GM12872 (cell line): Measurements from ENCODE around the gene UVRAG.

Experiments
- TF ChIP-seq, protein P1 (sequence below): IDR thresholded peaks from 3 replicates; pipeline ENCODE4 v1.5.1; 2011; ENCODE audit warnings: low read depth, mild to moderate bottlenecking, low read length, moderate library complexity; ENCODE audit not compliant: insufficient read depth

The UVRAG gene

DNA sequence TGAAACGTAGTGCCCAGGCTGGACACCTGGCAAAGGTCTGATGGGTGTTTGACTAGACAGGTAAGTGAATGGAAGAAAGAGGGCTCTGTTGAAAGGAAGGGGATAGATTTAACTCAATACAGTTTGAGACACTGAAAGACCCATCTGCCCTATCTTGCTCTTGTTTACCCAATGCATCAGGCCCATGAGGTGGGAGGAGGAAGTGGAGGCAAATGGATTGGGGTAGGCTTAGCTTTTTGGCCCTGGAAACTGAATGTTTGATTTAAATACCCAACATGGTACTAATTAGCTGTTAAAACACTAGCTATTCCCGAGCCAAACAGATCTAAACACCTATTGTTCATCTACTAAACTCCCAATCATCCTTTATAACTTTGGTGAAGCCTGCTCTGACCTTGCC, 3.5 kb upstream of the UVRAG start:
- TF ChIP-seq, protein P1, sequence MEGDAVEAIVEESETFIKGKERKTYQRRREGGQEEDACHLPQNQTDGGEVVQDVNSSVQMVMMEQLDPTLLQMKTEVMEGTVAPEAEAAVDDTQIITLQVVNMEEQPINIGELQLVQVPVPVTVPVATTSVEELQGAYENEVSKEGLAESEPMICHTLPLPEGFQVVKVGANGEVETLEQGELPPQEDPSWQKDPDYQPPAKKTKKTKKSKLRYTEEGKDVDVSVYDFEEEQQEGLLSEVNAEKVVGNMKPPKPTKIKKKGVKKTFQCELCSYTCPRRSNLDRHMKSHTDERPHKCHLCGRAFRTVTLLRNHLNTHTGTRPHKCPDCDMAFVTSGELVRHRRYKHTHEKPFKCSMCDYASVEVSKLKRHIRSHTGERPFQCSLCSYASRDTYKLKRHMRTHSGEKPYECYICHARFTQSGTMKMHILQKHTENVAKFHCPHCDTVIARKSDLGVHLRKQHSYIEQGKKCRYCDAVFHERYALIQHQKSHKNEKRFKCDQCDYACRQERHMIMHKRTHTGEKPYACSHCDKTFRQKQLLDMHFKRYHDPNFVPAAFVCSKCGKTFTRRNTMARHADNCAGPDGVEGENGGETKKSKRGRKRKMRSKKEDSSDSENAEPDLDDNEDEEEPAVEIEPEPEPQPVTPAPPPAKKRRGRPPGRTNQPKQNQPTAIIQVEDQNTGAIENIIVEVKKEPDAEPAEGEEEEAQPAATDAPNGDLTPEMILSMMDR, result no peak

DNA sequence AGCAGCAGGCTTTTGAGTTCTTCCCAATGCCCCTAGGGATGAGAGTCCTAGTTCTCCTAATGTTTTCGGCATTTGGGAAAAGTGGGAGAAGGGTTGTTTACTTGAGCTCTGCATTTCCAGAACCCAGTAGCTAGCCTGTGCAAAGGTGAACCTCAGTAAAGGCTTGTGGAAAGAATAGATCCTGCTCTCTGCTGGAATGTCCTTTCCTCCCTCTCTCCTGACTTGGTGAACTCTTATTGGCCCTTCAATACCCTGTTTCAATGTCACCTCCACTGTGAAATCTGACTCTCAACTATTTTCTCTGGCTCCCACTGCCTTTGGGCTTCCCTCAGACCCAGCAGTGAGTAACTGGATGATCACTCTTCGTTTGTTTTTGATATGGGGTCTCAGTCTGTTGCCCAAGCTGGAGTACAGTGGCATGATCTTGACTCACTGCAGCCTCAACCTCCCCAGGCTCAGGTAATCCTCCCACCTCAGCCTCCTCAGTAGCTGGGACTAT, 2.4 kb upstream of the UVRAG start:
- TF ChIP-seq, protein P1, result no peak

DNA sequence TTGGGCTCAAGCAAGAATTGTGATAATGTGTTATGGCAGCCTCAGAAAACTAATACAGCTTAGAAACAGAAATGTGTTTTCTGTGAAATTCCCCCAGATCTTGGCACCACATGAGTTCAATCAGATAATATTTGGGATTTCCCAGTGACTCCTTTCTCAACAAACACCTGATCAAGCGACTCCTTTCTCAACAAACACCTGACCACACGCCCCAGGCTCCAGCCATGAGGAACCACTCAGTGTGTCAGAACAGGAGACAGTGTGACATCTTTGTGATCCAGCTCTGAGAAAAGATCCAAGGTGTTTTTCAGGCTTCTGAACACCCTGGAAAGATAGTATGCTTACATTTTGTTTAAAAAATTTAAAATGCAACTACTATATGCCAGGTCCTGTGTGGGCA, 1.9 kb upstream of the UVRAG start:
- TF ChIP-seq, protein P1, result no peak

DNA sequence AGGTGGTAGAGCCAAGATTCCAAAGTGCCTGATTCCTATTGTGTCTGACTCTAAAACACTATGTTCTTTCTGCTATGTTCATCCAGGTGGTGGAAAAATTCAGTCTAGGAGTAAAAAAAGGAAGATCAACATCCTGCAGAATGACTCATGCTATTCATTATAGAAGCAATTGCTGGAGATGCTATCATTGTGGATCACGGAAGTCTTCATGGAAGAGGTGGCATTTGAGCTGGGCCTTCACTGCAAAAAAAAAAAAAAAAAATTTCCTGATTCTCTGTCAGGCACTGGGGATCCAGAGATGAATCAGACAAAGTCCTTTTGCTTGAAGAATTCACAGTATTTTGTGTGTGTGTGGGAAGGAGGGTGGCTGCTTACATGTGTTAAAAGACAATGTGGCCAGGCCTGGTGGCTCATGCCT, 1.4 kb upstream of the UVRAG start:
- TF ChIP-seq, protein P1, result no peak

DNA sequence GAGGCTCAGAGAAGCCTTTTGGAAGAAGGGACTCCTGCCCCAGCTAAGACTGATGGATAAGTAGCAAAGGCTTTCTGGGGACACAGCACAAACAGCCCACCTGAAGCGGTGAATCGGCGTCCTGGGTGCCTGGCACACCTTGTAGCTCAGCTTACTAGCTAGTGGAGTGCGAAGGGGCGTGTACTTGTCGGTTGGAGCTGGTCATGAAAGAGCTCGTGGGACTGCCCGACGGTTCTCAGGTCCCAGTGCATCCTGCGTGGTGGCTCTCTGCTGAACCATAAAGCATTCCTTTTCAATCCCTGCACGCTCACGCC, 690 bp upstream of the UVRAG start:
- TF ChIP-seq, protein P1, result no peak

DNA sequence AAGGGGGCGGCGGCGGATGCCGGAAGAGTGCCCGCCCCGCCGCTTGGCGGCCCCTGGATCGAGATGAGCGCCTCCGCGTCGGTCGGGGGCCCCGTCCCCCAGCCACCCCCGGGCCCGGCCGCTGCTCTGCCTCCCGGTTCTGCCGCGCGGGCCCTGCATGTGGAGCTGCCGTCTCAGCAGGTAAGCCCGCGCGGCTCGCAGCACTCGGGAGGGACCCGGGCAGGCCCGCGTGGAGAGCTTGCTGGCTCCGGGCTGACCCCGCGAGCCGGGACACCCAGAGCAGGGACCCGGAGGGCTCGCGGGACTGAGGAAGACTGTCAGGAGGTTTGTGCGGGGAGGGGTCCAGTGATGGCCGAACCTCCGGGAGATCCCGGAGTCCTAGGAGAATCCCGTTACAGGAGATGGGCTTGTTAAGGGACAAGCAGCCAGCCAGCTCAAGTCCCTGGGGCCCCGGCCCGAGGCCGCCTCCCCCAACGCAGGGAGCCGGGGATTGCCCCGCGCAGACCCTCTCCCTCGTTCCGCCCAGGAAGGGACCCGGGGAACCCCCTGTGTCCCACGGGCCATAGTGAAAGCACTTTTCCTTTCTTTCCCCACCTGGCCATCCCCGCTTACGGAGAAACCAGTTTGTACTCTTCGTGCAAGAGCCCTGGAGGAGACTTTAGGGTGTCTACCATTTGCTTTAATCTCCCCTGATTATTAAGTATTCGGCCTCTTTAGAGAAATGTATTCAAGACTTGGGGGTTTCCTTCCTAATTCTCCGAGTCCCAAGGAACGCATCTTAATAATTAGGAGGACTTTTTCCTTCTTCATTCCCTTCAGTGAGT, 547 bp downstream of the UVRAG start:
- TF ChIP-seq, protein P1, result no peak

DNA sequence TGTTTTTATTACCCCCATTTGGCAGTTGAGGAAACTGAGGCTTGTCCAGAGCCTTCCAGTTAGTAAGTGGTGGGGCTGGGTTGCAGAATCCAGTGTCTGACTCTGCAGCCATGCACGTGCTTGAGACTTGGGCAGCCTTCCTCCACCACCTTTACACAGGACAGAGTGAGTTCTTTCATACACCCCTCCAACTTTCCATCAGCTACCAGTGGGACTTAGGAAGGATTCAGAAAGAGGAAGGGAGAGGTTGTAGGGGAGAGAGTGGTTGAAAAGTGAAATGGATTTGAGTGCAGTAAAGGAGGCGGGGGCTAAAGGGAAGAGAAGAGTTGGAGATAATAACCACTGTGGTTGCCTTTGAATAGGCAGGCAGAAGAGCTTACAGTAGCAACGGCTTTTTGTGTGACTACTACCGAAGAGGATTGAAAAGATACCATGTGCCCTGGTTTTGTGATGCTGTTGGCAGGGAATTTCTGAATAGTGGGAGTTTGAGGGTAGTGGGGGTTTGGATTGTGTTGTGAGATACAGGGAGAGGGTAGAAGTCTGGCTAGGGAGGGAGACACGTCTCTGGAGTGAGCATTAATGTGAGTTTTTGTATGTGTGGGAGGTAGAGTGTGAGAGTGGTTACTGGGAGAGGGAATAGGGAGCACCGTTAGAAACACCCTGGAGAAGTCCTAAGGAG, 1.7 kb downstream of the UVRAG start:
- TF ChIP-seq, protein P1, result no peak
